Spleen (tissue), 13 donors: ENCODE results near the gene ACTA2. TPM values are rescaled to one million over a fixed set of nuclear protein-coding genes. Genes with fewer than 3 reads are reported as not detected.

Experiments used
- DNase-seq: peaks from one replicate; pipeline ENCODE4 v3.0.0-alpha.2; 2020
- H3K27ac ChIP-seq, 8 donors: fragments of 200-600 bp; sonication (generic) in 7 of 8; 1 replicate in 4 of 8; 2 replicates in 4 of 8; pipeline versions ENCODE4 v1.5.0 to v1.8.0; 2016 to 2021; ENCODE audit warnings: inconsistent platforms in 4 of 8, mild to moderate bottlenecking in 4 of 8, moderate library complexity in 1 of 8
- H3K27me3 ChIP-seq, 7 donors: fragments of 200-600 bp; sonication (generic) in 6 of 7; replicated peaks in 1 of 7; 1 replicate in 4 of 7; 2 replicates in 3 of 7; pipeline versions ENCODE4 v1.5.0 to v1.8.0; 2016 to 2021; ENCODE audit warnings: inconsistent platforms in 3 of 7, mild to moderate bottlenecking in 1 of 7
- H3K36me3 ChIP-seq, 6 donors: fragments of 200-600 bp; sonication (generic) in 5 of 6; 1 replicate in 4 of 6; 2 replicates in 2 of 6; pipeline versions ENCODE4 v1.5.0 to v1.8.0; 2016 to 2021; ENCODE audit warnings: inconsistent platforms in 2 of 6
- H3K4me1 ChIP-seq, 6 donors: fragments of 200-600 bp; sonication (generic) in 5 of 6; 1 replicate in 3 of 6; 2 replicates in 3 of 6; pipeline versions ENCODE4 v1.5.0 to v1.8.0; 2016 to 2021; ENCODE audit warnings: inconsistent platforms in 3 of 6
- H3K4me3 ChIP-seq, 8 donors: fragments of 200-600 bp; sonication (generic) in 7 of 8; 1 replicate in 4 of 8; 2 replicates in 4 of 8; pipeline versions ENCODE4 v1.5.0 to v1.8.0; 2016 to 2021; ENCODE audit warnings: inconsistent platforms in 4 of 8, mild to moderate bottlenecking in 4 of 8, moderate library complexity in 2 of 8
- H3K9me3 ChIP-seq, 8 donors: fragments of 200-600 bp; sonication (generic) in 7 of 8; 1 replicate in 4 of 8; 2 replicates in 4 of 8; pipeline versions ENCODE4 v1.5.0 to v1.8.0; 2016 to 2021; ENCODE audit warnings: inconsistent platforms in 4 of 8
- CTCF ChIP-seq, 11 experiments: fragments of 200-600 bp in 7 of 11; fragments of 450-650 bp in 4 of 11; sonication (generic) in 4 of 11; IDR thresholded peaks in 8 of 11; conservative IDR thresholded peaks in 3 of 11; 1 replicate in 7 of 11; 2 replicates in 4 of 11; pipeline versions ENCODE4 v1.4.0 to v1.8.0; 2016 to 2021; ENCODE audit warnings: antibody characterized with exemption in 11 of 11, inconsistent platforms in 4 of 11, mild to moderate bottlenecking in 1 of 11
- POLR2A ChIP-seq, 3 donors: fragments of 450-650 bp; IDR thresholded peaks; one replicate each; pipeline ENCODE4 v1.5.1; 2017; ENCODE audit warnings: antibody characterized with exemption in 3 of 3, mild to moderate bottlenecking in 1 of 3
- POLR2AphosphoS5 ChIP-seq, 3 donors: sonication (generic); formaldehyde crosslinking; IDR thresholded peaks; one replicate each; pipeline ENCODE4 v1.5.1; 2017; ENCODE audit warnings: antibody characterized with exemption in 3 of 3
- WGBS, 5 donors: extraction: QIAGEN DNeasy Blood & Tissue Kit in 3 of 5; methylation state at CpG; one replicate each; pipeline versions ENCODE4 v1.1.5 to v1.1.7; 2013 to 2018; 5-methylcytosine and 5-hydroxymethylcytosine counted together
- intact Hi-C: fragments of 100-400 bp; cut with DNase I; formaldehyde crosslinking; loops from one replicate; pipeline ENCODE4 v1.15.0; 2023; ENCODE audit warnings: low total_unique reads
- long read RNA-seq, 2 donors: transcript quantifications; one replicate each; lab custom pipeline, GENCODE V29; 2026
- polyA plus RNA-seq, 3 donors: library from polyadenylated mRNA; stranded (reverse); fragments of 200-250 nt; gene quantifications; one replicate each; pipeline ENCODE4 v1.2.1, GENCODE V29; 2013
- total RNA-seq, 7 donors: library from RNA; depleted of rRNA in 3 of 7; stranded (reverse); fragments of >200 nt in 3 of 7; fragmentation: NEBNext Ultra II Directional in 4 of 7; extraction: Animal tissue kit (Norgen Biotek cat#: 25700) in 4 of 7; gene quantifications; one replicate each; pipeline versions ENCODE4 v1.1.0 to v1.2.1, GENCODE V29; 2016 to 2021
- donor health status: healthy with polysubstance abuse.
- donor health status: DM: no; HTN: no; CAD: no; lungs with moderate emphysema.
- donor health status: DM: no; HTN: no; CAD: no.
- donor health status: Bipolar disorder and iron deficiency.
- donor health status: healthy.
- donor health status: DM: no; HTN: no; CAD: no.
- donor health status: DM: yes; HTN: yes; CAD: no.

ACTA2 gene
- total RNA-seq, result 1,000 to 10,000 TPM in 1 of 7 donors, 100 to 1,000 TPM in 6; 128 to 1,421 (median 242) TPM
- polyA plus RNA-seq, result 100 to 1,000 TPM; 104 to 324 (median 224) TPM
- long read RNA-seq, donor 1, transcript ACTA2-206 (3 exons, 762 nt), result minor isoform, 13 of 320 reads
- long read RNA-seq, donor 1, transcript ACTA2-205 (2 exons, 755 nt), result minor isoform, 7 of 320 reads
- long read RNA-seq, donor 1, transcript ACTA2-201 (9 exons, 1,349 nt), result major isoform, 117 of 320 reads
- long read RNA-seq, donor 1, partial matches to known transcripts, result 182 of 320 reads
- long read RNA-seq, donor 1, other reads (novel, unspliced or antisense), result 0 of 320 reads
- long read RNA-seq, donor 2, transcript ACTA2-201 (9 exons, 1,349 nt), result major isoform, 54 of 117 reads
- long read RNA-seq, donor 2, partial matches to known transcripts, result 54 of 117 reads
- long read RNA-seq, donor 2, other reads (novel, unspliced or antisense), result 6 of 117 reads

GRCh38 chr10:88952647-88953111, at the start of gene ACTA2:
Gene ACTA2, minus strand, starts transcription at chr10:88952773. Its CDS starts 3,843 bp downstream, at chr10:88948930.
- DNase-seq, result no peak
- no peaks in the 10 kb centered on the region for H3K36me3 ChIP-seq
- peak within 1 kb of the TSS in 7 of 8 donors; percentile 1 to 48 (median 33) for H3K4me3 ChIP-seq
- peak within 1 kb of the TSS; percentile 20 to 77 (median 62) for H3K27ac ChIP-seq
- no peaks in the 10 kb centered on the region for H3K27me3 ChIP-seq
- peaks cover 0 to 6% (median 0%) of the 10 kb centered on the region in 6 donors for H3K4me1 ChIP-seq
- TF ChIP-seq POLR2AphosphoS5 (IDR thresholded peaks at IDR 0.05) (peak in 2 of 3 donors; percentile 74 to 85), POLR2A (IDR thresholded peaks at IDR 0.05) (no peak)
- WGBS, 5 donors, result 77 to 96% (median 79%) methylated on average over 8 of the region's 8 CpGs
- intact Hi-C loops, result no loop called here
- no peaks in the 10 kb centered on the region for H3K9me3 ChIP-seq

GRCh38 chr10:89001729-89002072, 49.1 kb upstream of the ACTA2 start:
- intact Hi-C loops, result no loop called here
- WGBS, 5 donors, result 60 to 71% (median 67%) methylated on average over 4 of the region's 4 CpGs
- peak overlapping the region in 6 of 8 donors; percentile 30 to 72 (median 70) for H3K27ac ChIP-seq

GRCh38 chr10:89001024-89001728, 48.6 kb upstream of the ACTA2 start:
- no peaks in the 10 kb centered on the region for H3K9me3 ChIP-seq
- TF ChIP-seq POLR2A (IDR thresholded peaks at IDR 0.05) (no peak), POLR2AphosphoS5 (IDR thresholded peaks at IDR 0.05) (no peak), CTCF (IDR thresholded peaks at IDR 0.05 in 8 of 11, conservative IDR thresholded peaks at IDR 0.05 in 3 of 11) (no peak)
- peak overlapping the region in 7 of 8 donors; percentile 30 to 72 (median 69) for H3K27ac ChIP-seq
- H3K27me3 ChIP-seq, result no peaks in the 10 kb centered on the region
- H3K4me1 ChIP-seq, result peaks cover 12 to 76% (median 45%) of the 10 kb centered on the region in 6 donors
- DNase-seq, result no peak
- peak overlapping the region in 3 of 8 donors; percentile 2 to 44 (median 18) for H3K4me3 ChIP-seq
- intact Hi-C loops, result no loop called here
- WGBS, 5 donors, result 54 to 67% (median 65%) methylated on average over 5 of the region's 5 CpGs
- peaks cover 0 to 33% (median 3%) of the 10 kb centered on the region in 6 donors for H3K36me3 ChIP-seq

More at GRCh38 chr10:89001729-89002072, 49.1 kb upstream of the ACTA2 start:
- H3K4me3 ChIP-seq, result no peak overlapping the region
- TF ChIP-seq CTCF (IDR thresholded peaks at IDR 0.05 in 8 of 11, conservative IDR thresholded peaks at IDR 0.05 in 3 of 11), result no peak
- no peak for TF ChIP-seq POLR2AphosphoS5 (IDR thresholded peaks at IDR 0.05)
- no peak for TF ChIP-seq POLR2A (IDR thresholded peaks at IDR 0.05)
- H3K36me3 ChIP-seq, result peaks cover 0 to 33% (median 3%) of the 10 kb centered on the region in 6 donors
- peaks cover 10 to 71% (median 40%) of the 10 kb centered on the region in 6 donors for H3K4me1 ChIP-seq
- H3K27me3 ChIP-seq, result no peaks in the 10 kb centered on the region
- no peaks in the 10 kb centered on the region for H3K9me3 ChIP-seq
- DNase-seq, result no peak

GRCh38 chr10:88999625-89000024, 47.1 kb upstream of the ACTA2 start:
- Histone ChIP-seq H3K9me3 (no peaks in the 10 kb centered on the region), H3K27me3 (no peaks in the 10 kb centered on the region), H3K4me1 (peaks cover 12 to 91% (median 59%) of the 10 kb centered on the region in 6 donors), H3K36me3 (peaks cover 0 to 20% (median 0%) of the 10 kb centered on the region in 6 donors), H3K4me3 (peak overlapping the region in 1 of 8 donors; percentile 38), H3K27ac (peak overlapping the region in 6 of 8 donors; percentile 31 to 72 (median 63))
- 52 to 95% (median 82%) methylated on average over 1 of the region's 1 CpG for WGBS, 5 donors
- TF ChIP-seq POLR2A (IDR thresholded peaks at IDR 0.05) (no peak), POLR2AphosphoS5 (IDR thresholded peaks at IDR 0.05) (no peak)
- intact Hi-C loops, result no loop called here
- DNase-seq, result no peak
